Stimulated activated CD4-positive, alpha-beta T cell treated with anti-CD3 and anti-CD28 coated beads, Interleukin-2, amount 100 ng/mL, for 48 hours (primary cell): ENCODE results near the gene NOTCH1.

Experiments used
- DNase-seq, 2 donors: peaks; one replicate each; pipeline ENCODE4 v3.0.0-alpha.2; 2020

NOTCH1 gene

DNA sequence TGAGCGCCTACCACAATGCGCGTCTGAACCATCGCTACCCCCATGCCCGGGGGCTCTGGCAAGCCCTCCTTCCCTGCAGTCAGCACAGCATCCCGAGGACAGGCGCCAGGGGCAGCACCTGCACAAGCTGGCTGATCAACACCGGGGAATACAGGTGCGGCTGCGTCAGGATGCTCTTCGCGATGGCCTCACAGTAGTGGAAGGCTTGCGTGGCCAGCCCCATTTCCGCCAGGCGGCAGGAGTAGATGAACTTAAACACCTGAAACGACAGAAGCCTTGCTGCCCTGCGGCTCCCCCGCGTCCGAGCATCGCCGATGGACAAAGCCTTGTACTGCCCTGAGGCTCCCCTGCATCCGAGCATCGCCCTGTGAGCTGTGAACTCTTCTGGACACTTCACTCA, 88.5 kb downstream of the NOTCH1 start:
- no peak for DNase-seq

DNA sequence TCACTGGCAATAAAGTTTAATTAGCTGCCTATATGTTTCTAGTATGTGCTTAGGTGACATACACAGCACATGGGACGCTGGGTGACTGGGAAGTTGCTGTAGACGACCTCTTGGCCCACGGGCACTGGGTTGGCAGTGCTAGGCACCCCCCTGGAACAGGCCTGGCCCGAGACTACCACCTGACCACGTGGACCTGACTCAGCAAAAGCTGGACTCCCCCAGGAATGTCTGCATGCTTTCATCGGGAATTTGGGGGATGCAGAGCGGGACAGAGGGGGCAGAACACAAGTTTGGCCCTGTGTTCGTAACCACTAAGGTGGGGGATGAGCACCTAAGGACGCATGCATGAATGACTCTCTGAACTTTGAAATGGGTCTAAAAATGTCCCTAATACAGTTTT, 89.6 kb downstream of the NOTCH1 start:
- DNase-seq, result no peak

DNA sequence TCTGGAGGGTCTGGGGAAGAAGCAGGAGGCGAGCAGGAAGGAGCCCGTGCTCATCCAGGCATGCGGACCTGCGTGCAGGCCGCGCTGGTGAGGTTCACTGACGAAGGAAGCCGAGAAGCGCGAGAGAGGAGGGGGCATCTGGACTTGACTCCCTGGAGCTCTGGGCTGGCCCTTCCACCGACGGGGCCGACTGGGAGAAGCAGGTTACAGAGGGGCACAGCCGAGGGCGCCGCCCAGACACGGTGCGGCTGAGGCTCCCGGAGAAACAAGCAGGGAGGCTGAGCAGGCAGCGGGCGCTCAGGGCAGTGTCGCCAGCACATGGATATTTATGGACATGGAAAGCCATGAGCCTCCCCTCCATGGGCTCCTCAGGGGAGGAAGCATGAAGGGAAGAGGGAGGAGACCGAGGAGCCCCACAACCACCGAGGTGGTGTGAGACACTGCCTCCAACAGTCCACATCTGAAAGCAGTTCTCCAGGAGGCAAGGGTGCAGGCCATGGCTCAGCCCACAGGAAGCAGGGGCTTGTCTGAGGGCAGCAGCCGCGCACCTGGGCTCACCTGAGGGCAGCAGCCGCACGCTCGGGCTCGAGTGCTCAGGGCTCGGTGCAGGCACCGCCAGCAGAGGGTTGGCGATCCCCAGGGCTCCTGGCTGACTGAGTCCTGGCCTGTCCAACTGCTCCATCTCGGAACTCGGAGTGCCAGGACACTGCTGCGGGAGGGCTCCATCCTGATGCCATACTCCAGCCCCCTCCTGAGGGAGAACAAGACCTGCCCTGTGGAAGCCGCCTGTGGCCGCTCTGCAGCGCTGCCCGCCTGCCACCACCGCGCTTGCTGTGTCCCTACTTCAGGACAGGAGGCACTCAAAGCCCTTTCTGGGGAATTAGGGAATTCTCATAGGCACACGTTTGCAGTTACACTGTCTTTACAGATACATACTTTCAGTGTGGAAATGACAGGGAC, 90.5 kb downstream of the NOTCH1 start:
- no peak for DNase-seq

DNA sequence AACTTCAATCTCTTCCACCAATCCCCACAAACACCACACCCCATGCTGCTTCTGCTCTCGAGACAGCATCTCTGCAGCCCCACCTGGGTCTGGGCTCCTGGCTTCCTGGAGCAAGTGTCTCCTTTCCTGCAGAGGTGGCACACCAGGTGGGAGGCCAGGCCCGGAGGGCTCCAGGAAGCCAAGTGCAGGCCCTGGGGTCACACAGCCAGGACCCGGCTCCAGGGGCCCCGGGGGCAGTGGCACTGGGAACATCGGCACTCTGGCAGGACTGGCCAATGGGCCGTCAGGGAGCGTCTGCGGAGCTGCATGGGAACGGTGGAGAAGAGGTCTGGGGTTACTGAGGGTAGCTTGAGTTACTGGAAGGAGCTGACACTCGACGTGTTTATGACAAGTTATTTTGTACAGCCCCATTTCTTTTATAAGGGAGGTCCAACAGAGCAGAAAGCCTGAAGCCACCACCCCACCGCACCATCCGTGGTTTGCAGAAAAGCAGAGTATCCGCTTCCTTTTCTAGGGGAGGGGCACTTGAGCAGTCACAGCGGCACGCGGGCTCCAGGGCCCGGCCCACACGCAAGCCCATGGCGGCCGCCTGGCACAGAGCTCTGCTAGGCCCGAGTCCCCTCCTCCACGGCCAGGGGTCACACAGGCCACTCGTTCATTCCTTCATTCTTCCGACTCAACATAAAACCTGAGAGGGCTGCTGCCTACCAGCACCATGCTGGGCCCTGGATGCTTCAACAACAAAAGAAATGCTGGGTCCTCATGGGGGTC, 91.6 kb downstream of the NOTCH1 start:
- no peak for DNase-seq

DNA sequence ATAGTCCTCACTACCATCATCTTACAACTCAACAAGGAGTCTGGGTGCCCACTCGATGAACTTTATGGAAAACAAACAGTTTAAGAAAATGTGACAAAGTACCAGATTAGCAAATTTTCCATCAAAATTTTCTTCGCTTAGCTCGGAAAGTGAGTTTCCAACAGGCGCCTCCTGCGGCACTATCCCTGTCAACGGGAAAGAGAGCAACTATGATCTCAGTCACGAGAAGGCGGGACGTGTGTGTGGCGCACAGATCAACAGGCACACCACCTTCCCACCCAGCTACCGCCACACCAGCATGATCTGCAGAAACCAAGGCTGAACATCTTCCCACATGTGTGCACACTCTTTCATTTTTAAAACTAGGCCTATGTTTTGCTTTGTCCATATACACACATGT, 92.5 kb downstream of the NOTCH1 start:
- no peak for DNase-seq

DNA sequence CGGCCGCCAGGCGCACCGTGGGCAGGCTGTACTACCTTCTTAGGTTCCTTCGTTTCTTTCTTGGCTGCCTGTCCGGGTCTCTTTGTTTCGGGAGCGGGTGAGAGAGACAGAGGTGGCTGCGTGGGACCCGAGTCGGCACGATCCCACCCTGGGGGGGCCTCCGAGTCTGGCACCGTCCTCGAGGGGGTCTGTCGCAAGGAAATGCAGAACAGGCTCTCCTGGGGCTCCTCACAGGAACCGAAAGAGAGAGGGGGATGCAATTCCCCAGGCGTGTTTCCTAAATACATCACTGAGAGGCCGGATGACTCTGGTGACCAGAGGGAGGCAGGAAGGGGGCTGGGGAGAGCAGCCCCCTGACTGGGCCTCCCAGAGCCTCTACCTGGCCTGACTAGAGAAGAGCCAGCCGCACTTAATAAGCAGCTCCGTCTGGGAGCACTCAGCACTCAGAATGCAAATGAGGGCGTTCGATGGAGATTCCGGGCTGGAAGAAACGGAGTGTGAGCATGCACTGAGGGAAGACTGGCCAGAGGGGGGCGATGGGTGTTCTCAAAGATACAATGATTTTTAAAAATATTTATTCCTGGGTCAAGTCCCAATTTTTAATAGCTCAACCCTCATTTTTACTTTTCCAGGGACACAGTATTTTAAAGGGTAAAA, 94.5 kb downstream of the NOTCH1 start:
- no peak for DNase-seq

DNA sequence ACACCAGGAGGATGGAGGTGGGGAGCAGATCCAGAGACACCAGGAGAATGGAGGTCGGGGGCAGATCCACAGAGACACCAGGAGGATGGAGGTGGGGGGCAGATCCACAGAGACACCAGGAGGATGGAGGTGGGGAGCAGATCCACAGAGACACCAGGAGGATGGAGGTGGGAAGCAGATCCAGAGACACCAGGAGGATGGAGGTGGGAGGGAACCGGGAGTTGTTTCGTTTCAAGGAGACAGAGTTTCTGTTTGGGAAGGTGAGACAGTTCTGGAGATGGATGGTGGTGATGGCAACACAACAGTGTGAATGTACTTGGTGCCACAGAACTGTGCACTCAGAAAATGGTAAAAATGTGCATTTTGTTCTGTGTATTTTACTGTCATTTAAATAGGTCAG, 97.2 kb downstream of the NOTCH1 start:
- no peak for DNase-seq

DNA sequence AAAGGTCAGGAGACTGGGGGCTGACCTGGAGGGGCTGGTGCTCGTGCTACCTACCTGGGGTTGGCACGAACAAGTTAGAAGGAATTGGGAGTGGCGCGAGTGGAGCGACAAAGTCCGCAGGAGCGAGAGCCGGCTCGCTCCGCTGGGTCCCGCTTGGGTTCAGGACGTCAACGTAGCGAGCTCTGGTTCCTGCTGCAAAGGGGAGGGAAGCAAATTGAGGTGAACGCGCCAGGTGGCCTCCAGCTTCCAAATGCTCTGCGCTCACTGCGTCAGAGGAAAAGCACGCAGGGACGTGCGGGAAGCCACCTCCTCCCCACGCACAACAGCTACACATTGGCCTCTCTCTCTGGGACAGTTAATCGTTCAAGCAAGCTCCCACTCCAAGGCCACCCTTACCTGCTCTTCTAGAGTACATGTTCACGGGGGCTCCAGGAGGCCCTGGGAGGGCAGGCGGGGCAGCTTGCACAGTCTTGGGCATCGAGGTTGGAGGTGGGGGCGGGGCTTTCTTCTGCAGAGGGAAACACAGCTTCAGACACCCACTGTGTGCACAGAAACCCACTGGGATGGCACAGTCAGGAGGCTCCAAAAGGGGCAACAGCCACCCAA, 98.6 kb downstream of the NOTCH1 start:
- no peak for DNase-seq

DNA sequence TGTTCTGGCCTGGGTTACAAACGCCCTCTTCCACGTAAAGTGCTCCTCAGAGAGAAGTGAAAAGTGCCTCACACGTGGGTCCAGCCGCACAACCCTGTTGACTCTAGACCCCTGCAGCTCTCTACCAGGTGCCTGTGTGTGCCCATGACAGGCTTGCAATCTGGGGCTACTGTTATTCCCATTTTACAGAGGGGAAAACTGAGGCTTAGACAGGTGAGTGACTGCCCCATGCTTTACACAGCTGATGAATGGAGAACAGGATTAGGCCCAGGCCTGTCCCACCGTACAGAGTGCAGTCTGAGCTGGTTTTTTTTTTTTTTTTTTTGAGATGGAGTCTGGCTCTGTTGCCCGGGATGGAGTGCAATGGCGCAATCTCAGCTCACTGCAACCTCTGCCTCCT, 100.0 kb downstream of the NOTCH1 start:
- DNase-seq, result no peak
